H9 (cell line): Measurements from ENCODE around the gene AGBL4. TPM values are rescaled to one million over a fixed set of nuclear protein-coding genes. Genes with fewer than 3 reads are reported as not detected.

ENCODE experiments used
- DNase-seq: peaks from one replicate; pipeline ENCODE4 v3.0.0-alpha.2; 2017
- H2AFZ ChIP-seq: one replicate; pipeline ENCODE4 v1.6.1; 2013; ENCODE audit warnings: mild to moderate bottlenecking, low read length, control low read depth, moderate library complexity
- H2AK5ac ChIP-seq: 2 replicates; pipeline ENCODE4 v1.6.1; 2013; ENCODE audit warnings: low read length, control low read depth, mixed read lengths; ENCODE audit not compliant: insufficient read length
- H2BK120ac ChIP-seq: one replicate; pipeline ENCODE4 v1.6.1; 2013; ENCODE audit warnings: low read depth, mild to moderate bottlenecking, low read length, control low read depth, inconsistent platforms; ENCODE audit not compliant: poor library complexity, severe bottlenecking
- H2BK12ac ChIP-seq: 2 replicates; pipeline ENCODE4 v1.6.1; 2013; ENCODE audit warnings: low read length, control low read depth, mixed read lengths, low read depth; ENCODE audit not compliant: insufficient read length
- H2BK15ac ChIP-seq: 2 replicates; pipeline ENCODE4 v1.6.1; 2013; ENCODE audit warnings: low read depth, low read length, control low read depth
- H2BK20ac ChIP-seq: one replicate; pipeline ENCODE4 v1.6.1; 2013; ENCODE audit warnings: low read depth, mild to moderate bottlenecking, low read length, control low read depth, inconsistent platforms; ENCODE audit not compliant: poor library complexity, severe bottlenecking
- H2BK5ac ChIP-seq: 2 replicates; pipeline ENCODE4 v1.6.1; 2013; ENCODE audit warnings: low read length, control low read depth, mixed read lengths; ENCODE audit not compliant: insufficient read length
- H3K14ac ChIP-seq: 2 replicates; pipeline ENCODE4 v1.6.1; 2013; ENCODE audit warnings: low read length, control low read depth; ENCODE audit not compliant: insufficient read depth
- H3K18ac ChIP-seq: 2 replicates; pipeline ENCODE4 v1.6.1; 2013; ENCODE audit warnings: low read depth, mild to moderate bottlenecking, mixed read lengths, low read length, control low read depth; ENCODE audit not compliant: insufficient read length
- H3K23ac ChIP-seq: 2 replicates; pipeline ENCODE4 v1.6.1; 2013; ENCODE audit warnings: low read length, control low read depth, mixed read lengths, low read depth; ENCODE audit not compliant: insufficient read length
- H3K23me2 ChIP-seq: 2 replicates; pipeline ENCODE4 v1.6.1; 2013; ENCODE audit warnings: low read depth, mild to moderate bottlenecking, mixed read lengths, low read length, control low read depth; ENCODE audit not compliant: insufficient read length, poor library complexity, severe bottlenecking
- H3K27ac ChIP-seq: 2 replicates; pipeline ENCODE4 v1.5.1; 2013; ENCODE audit warnings: low read length, control low read depth, mixed read lengths, low read depth; ENCODE audit not compliant: insufficient read length
- H3K27me3 ChIP-seq: 2 replicates; pipeline ENCODE4 v1.6.1; 2013; ENCODE audit warnings: low read length, control low read depth, inconsistent platforms; ENCODE audit not compliant: insufficient read depth
- H3K4ac ChIP-seq: 2 replicates; pipeline ENCODE4 v1.6.1; 2013; ENCODE audit warnings: low read depth, mild to moderate bottlenecking, control low read depth, inconsistent platforms, low read length, moderate library complexity
- H3K4me1 ChIP-seq: 2 replicates; pipeline ENCODE4 v1.6.1; 2013; ENCODE audit warnings: low read length, control low read depth, inconsistent platforms; ENCODE audit not compliant: insufficient read depth
- H3K4me2 ChIP-seq: 2 replicates; pipeline ENCODE4 v1.6.1; 2013; ENCODE audit warnings: low read length, control low read depth, mixed read lengths; ENCODE audit not compliant: insufficient read length, insufficient read depth
- H3K56ac ChIP-seq: 2 replicates; pipeline ENCODE4 v1.6.1; 2013; ENCODE audit warnings: low read depth, mild to moderate bottlenecking, mixed read lengths, low read length, control low read depth; ENCODE audit not compliant: insufficient read length
- H3K79me1 ChIP-seq: 2 replicates; pipeline ENCODE4 v1.6.1; 2013; ENCODE audit warnings: low read depth, mild to moderate bottlenecking, moderate library complexity, low read length, control low read depth, inconsistent platforms; ENCODE audit not compliant: insufficient read depth, poor library complexity, severe bottlenecking
- H3K79me2 ChIP-seq: 2 replicates; pipeline ENCODE4 v1.6.1; 2013; ENCODE audit warnings: low read length, control low read depth, inconsistent platforms; ENCODE audit not compliant: insufficient read depth
- H3K9ac ChIP-seq: 2 replicates; pipeline ENCODE4 v1.6.1; 2013; ENCODE audit warnings: low read length, control low read depth, mixed read lengths; ENCODE audit not compliant: insufficient read length; ENCODE audit errors: extremely low read depth
- H3K9me3 ChIP-seq: one replicate; pipeline ENCODE4 v1.6.1; 2013; ENCODE audit warnings: low read depth, low read length, inconsistent platforms; ENCODE audit not compliant: control insufficient read depth
- H3T11ph ChIP-seq: one replicate; pipeline ENCODE4 v1.6.1; 2013; ENCODE audit warnings: mild to moderate bottlenecking, low read length, control low read depth, inconsistent platforms
- H4K20me1 ChIP-seq: one replicate; pipeline ENCODE4 v1.6.1; 2013; ENCODE audit not compliant: control insufficient read depth, insufficient read length, insufficient read depth
- H4K5ac ChIP-seq: 2 replicates; pipeline ENCODE4 v1.6.1; 2013; ENCODE audit warnings: low read depth, mild to moderate bottlenecking, mixed read lengths, low read length, control low read depth; ENCODE audit not compliant: insufficient read length
- H4K8ac ChIP-seq: replicated peaks from 2 replicates; pipeline ENCODE4 v1.6.1; 2013; ENCODE audit warnings: low read length, control low read depth, mixed read lengths, low read depth; ENCODE audit not compliant: insufficient read length
- H4K91ac ChIP-seq: 2 replicates; pipeline ENCODE4 v1.6.1; 2013; ENCODE audit warnings: low read depth, mild to moderate bottlenecking, moderate library complexity, mixed read lengths, low read length, control low read depth; ENCODE audit not compliant: insufficient read length
- H3K27ac Mint-ChIP-seq, 3 experiments: 2 replicates in 2 of 3; 3 replicates in 1 of 3; pipeline ENCODE4 v1.8.0; 2020 to 2021; ENCODE audit warnings: mixed read lengths in 3 of 3, mild to moderate bottlenecking in 1 of 3, moderate library complexity in 1 of 3
- H3K27me3 Mint-ChIP-seq: 2 replicates; pipeline ENCODE4 v1.8.0; 2021; ENCODE audit warnings: low read depth, mild to moderate bottlenecking, moderate library complexity, mixed read lengths
- H3K36me3 Mint-ChIP-seq, 3 experiments: 2 replicates in 2 of 3; 3 replicates in 1 of 3; pipeline ENCODE4 v1.8.0; 2020 to 2021; ENCODE audit warnings: low read depth in 3 of 3, mixed read lengths in 3 of 3; ENCODE audit not compliant: insufficient read depth in 1 of 3
- H3K4me1 Mint-ChIP-seq, 2 experiments: 2 replicates each; pipeline ENCODE4 v1.8.0; 2020; ENCODE audit warnings: mixed read lengths in 2 of 2
- H3K4me3 Mint-ChIP-seq, 2 experiments: 2 replicates in 1 of 2; 3 replicates in 1 of 2; pipeline ENCODE4 v1.8.0; 2020 to 2021; ENCODE audit warnings: mild to moderate bottlenecking in 2 of 2, mixed read lengths in 2 of 2, moderate library complexity in 1 of 2
- H3K9me3 Mint-ChIP-seq, 2 experiments: 2 replicates in 1 of 2; 3 replicates in 1 of 2; pipeline ENCODE4 v1.8.0; 2020; ENCODE audit warnings: mild to moderate bottlenecking in 2 of 2, mixed read lengths in 2 of 2, moderate library complexity in 1 of 2
- WGBS: extraction: QIAGEN DNeasy Blood & Tissue Kit; methylation state at CpG from one replicate; pipeline ENCODE4 v1.1.7; 2013; ENCODE audit warnings: missing lambda C conversion rate, low lambda C conversion rate, mixed read lengths; ENCODE audit not compliant: insufficient read length; ENCODE audit errors: extremely low coverage; 5-methylcytosine and 5-hydroxymethylcytosine counted together
- total RNA-seq: library from RNA; stranded (reverse); gene quantifications from 2 replicates; pipeline ENCODE4 v1.2.1, GENCODE V29; 2021
- TF ChIP-seq, protein P1 (sequence below): fragments of 200-600 bp; sonication (generic); conservative IDR thresholded peaks from 3 replicates; pipeline ENCODE4 v1.8.0; 2021; ENCODE audit warnings: antibody characterized with exemption, mild to moderate bottlenecking

The AGBL4 gene
- total RNA-seq, 1 experiment from 2014 or later, result not detected

DNA sequence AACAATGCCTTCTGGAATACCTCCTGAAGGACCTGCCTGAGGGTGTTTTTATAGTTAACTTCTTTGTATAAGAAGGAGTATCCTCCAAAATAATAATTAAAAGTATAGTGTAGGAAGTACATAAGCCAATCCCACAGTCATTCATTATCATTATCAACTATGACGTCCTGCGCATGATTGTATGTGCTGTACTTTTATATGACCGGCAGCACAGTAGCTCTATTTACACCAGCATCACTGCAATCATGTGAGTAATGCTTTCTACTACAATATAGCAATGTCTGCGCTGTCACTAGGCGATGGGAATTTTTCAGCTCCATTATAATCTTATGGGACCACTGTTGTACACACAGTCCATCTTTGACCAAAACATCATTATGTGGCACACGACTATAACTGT, 1319.0 kb downstream of the AGBL4 start:
- Histone ChIP-seq H2BK12ac (no peak overlapping the region), H3K18ac (no peak overlapping the region), H2BK20ac (no peak overlapping the region), H3K9ac (no peak overlapping the region), H3K4me2 (no peak overlapping the region), H3K14ac (no peak overlapping the region), H2BK120ac (no peak overlapping the region), H3K4me1 (no peaks in the 10 kb centered on the region), H3K27ac (no peak overlapping the region), H3K4ac (no peak overlapping the region), H3K23me2 (no peaks in the 10 kb centered on the region), H3K27me3 (no peaks in the 10 kb centered on the region), H4K8ac (no peak overlapping the region), H2BK15ac (no peak overlapping the region), H2BK5ac (no peak overlapping the region), H3K79me2 (no peaks in the 10 kb centered on the region), H4K20me1 (no peaks in the 10 kb centered on the region), H4K5ac (no peak overlapping the region), H3K56ac (no peak overlapping the region), H3K23ac (no peak overlapping the region), H3T11ph (no peak overlapping the region), H4K91ac (no peak overlapping the region), H2AFZ (no peak overlapping the region), H3K79me1 (no peaks in the 10 kb centered on the region), H2AK5ac (no peak overlapping the region), H3K9me3 (no peaks in the 10 kb centered on the region)
- no CpG with 5 or more reads among the region's 6 CpGs for WGBS
- Mint-ChIP-seq H3K9me3 (no peaks in the 10 kb centered on the region), H3K4me1 (peaks cover under 1 to 4% of the 10 kb centered on the region in 2 experiments; a peak in 3 of 4 replicates), H3K4me3 (no peak overlapping the region), H3K27ac (no peak overlapping the region), H3K27me3 (peaks cover 2% of the 10 kb centered on the region; the same call in 1 of the 2 replicates), H3K36me3 (no peaks in the 10 kb centered on the region)
- no peak for DNase-seq
- TF ChIP-seq, protein P1, sequence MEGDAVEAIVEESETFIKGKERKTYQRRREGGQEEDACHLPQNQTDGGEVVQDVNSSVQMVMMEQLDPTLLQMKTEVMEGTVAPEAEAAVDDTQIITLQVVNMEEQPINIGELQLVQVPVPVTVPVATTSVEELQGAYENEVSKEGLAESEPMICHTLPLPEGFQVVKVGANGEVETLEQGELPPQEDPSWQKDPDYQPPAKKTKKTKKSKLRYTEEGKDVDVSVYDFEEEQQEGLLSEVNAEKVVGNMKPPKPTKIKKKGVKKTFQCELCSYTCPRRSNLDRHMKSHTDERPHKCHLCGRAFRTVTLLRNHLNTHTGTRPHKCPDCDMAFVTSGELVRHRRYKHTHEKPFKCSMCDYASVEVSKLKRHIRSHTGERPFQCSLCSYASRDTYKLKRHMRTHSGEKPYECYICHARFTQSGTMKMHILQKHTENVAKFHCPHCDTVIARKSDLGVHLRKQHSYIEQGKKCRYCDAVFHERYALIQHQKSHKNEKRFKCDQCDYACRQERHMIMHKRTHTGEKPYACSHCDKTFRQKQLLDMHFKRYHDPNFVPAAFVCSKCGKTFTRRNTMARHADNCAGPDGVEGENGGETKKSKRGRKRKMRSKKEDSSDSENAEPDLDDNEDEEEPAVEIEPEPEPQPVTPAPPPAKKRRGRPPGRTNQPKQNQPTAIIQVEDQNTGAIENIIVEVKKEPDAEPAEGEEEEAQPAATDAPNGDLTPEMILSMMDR, result no peak
